NCI-H460 (cell line): ENCODE measurements around the gene TTC23. TPM values are rescaled to one million over a fixed set of nuclear protein-coding genes. Genes with fewer than 3 reads are reported as not detected.

Experiments used
- DNase-seq: peaks from one replicate; pipeline ENCODE4 v3.0.0-alpha.2; 2016; ENCODE audit warnings: low read depth; ENCODE audit errors: extremely low read depth
- total RNA-seq: library from RNA; depleted of rRNA; stranded (reverse); fragments of >200 nt; shearing (Covaris generic); gene quantifications from 2 replicates; pipeline ENCODE4 v1.2.3, GENCODE V29; 2014

Gene TTC23
- total RNA-seq, 1 experiment from 2014 or later: 15.3 TPM

DNA sequence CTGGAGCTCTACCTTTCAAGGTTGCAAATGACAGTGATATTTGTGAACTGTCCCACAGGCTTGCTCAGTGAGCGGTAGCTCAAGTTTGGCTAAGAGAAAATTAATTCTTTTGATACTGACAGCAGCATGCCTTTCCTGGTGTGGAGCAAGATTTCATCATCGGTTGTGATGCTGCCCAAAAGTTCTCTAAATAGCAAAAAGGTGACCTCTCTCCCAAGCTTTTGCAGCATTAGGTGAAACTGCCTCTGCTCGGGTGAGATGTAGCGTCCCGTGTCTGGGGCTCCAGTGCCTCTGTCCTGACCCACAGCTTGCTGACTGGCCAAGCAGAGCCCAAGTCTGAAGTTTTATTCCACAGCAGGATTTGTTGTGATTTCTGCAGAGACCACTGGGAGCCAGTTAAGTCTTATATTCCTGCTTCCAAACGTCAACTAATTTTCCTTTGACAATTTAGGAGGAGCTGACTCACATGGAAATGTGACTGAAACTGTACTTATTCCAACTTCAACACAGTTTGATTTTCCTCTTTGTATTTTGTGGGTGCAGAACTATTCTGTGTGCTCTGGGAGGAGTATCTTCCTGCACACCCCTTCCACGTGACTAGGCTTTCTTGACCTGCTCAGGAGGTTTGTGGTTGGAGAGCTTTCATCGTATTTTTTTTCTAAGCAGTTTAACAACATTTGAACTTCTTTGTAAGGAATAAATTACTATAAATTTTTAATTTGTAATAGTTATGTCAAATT is 138.6 kb downstream of the TTC23 start:
- no peak for DNase-seq

- no peak for DNase-seq
Observed at GRCh38 chr15:99110093-99110492, 139.3 kb downstream of the TTC23 start.

DNA sequence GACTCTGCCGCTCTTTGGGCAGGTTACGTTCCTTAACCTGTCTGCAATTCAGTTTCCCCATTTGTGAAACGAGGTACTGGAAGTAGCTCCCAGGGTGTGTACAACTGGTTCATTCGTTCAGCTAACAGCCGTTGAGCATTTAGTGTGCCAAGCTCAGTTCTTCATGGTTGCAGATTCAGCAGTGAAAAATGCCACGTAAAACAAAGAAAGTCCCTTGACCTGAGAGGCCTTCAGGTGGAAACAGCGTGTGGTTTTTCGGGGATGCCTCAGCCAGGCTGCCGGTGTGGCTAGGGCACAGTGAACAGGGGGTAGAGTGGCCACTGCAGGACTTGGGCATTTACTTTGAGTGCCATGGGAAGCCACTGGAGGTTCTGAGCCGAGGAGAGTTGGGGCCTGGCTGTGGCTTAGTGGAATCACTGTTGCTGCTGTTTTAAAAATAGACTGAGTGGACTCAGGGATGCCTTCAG is 139.8 kb downstream of the TTC23 start:
- DNase-seq: no peak

DNA sequence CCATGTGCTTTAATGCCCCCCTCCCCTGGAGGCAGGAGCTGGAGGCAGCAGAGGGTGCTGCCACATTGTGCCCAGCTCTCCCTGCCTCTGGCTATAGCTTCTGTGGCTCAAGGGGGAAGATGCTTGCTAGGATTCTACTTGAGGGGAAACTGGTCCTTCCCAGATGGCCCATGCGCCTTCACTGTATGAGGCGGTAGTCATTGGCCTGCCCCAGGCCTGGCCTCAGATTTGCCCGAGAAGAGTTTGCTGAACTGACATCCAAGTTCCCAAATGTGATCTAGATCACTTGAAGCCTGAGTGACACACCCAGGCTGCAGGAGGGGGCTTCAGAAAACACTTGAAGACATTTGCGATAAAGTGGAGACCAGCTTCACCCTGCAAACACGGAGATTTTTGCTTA is 140.4 kb downstream of the TTC23 start:
- DNase-seq: no peak

DNA sequence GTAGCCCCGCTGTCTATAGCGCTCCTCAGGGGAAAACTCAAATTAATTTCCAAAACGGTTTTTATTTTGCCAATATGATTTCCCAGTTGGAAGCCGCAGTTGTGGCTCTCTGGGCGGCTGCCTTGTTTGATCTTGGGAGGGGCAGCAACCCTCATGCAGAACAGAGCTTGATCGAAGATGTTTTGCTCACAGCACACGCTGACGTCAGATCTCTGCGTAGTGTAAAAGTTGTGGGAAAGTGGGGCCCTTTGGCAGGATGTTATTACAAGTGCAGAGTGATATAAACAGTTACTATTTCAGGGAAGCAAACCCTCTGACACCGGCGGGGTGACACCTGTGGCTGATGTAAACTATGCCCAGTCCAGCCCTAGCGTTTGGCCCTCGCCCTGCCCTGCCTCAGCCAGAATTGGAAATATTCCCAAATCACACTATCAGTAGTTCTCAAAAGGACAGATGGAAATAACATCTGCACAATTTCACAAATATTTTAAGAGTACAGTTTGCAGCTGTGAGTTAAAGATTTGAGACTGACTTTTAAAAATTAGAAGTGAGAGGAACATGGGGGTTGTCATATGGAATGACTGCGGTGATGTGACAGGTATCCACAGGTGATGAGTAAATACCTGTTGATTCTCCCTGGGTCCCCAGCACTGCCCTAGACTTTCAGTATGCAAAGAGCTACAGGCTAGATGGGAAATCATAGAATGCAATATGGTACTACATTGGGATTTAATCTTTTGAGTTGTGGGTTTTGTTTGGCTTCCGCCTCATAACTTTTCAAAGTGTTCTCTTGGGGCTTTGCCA is 142.8 kb downstream of the TTC23 start:
- DNase-seq: no peak

DNA sequence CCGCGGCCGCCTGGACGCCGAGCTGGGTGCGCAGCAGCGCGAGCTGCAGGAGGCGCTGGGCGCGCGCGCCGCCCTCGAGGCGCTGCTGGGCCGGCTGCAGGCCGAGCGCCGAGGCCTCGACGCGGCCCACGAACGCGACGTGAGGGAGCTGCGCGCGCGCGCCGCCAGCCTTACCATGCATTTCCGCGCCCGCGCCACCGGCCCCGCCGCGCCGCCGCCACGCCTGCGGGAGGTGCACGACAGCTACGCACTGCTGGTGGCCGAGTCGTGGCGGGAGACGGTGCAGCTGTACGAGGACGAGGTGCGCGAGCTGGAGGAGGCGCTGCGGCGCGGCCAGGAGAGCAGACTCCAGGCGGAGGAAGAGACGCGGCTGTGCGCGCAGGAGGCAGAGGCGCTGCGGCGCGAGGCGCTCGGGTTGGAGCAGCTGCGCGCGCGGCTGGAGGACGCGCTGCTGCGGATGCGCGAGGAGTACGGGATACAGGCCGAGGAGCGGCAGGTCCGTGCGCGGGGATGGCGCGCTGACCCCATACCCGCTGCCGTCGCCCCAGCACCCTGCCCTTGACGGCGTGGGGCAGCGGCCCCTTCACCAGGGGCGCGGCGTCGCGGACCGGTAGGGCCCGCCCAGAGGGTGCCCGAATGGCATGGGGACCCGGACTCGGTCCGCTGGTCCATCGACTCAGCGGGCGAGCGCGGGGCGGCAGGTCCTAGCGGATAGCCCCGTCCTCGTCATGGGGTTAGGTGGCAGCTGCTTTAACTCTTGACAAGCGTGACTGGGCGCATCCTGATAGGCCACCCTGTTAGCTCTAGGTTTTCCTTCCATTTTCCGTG is 143.7 kb downstream of the TTC23 start:
- peak; percentile 33 for DNase-seq

DNA sequence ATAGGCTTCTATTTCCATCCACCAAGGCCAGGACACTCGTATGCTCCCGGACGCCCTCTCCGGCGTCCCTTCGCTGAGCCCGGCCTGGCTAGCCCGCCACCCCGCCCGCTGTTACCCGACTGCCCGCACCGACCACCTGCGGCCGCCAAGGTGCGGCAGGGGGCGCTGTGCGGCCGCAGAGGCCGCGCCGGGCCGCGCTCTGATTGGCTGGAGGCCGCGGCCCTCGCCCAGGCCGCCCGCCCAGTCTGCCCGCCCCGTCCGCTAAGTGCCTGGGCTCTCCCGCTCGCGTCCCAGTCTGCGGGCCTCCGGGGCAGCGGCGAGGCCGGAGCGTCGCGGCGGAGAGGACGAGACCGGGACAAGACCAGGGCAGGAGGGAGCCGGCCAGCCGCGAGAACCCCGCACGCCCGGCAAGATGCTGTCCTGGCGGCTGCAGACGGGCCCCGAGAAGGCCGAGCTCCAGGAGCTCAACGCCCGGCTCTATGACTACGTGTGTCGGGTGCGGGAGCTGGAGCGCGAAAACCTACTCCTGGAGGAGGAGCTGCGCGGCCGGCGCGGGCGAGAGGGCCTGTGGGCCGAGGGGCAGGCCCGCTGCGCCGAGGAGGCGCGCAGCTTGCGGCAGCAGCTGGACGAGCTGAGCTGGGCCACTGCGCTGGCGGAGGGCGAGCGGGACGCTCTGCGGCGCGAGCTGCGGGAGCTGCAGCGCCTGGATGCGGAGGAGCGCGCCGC is 144.4 kb downstream of the TTC23 start, which contains the start of gene SYNM:
TSS of gene SYNM (plus strand) at position 293 of the 726 bp plus-strand sequence. CDS start at position 413, 120 bp downstream.
- peak; percentile 85 for DNase-seq

- DNase-seq: no peak
Observed at GRCh38 chr15:99103279-99103678, 146.1 kb downstream of the TTC23 start.

DNA sequence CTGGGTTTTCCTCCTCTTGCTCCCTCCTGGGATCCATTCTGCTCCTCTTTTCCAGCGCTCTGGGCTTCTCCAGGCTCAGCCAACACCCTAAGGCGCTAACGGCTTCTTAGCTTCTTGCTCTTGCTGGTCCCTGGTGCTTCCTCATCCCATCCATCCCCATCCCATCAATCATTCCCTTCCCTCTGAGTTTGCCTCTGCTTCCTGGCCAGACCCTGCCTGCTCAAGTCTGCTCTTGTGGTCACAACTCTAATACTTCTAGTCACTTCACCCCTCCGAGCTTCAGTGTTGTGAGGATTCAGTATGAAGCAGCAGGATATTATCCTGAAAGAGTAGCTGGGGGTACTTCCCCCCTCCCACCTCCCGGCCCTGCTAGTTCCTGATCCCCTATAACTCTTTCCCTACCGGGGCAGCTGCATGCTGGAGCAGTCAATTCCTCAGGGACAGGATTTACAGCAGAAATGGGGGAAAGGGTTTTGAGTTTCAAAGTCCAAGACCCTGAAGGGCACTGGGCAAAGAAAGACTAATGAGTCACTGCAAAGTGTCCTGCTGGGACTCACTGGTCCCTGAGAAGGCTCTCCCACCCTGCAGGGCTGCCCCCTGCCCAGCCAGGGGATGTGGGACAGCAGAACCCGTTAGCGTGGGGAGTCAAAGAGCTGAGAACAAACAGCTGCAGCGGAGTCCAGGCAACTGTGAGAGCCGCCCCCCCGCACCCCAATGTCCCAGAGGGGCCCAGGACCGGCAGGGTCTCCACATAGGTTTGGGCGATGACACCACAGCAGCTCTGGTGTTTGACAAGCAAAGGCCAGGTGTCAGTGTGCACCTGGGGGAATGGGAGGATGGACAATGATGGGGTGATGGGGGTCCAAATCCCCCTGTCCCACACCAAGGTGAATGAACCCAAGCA is 146.8 kb downstream of the TTC23 start:
- DNase-seq: no peak

DNA sequence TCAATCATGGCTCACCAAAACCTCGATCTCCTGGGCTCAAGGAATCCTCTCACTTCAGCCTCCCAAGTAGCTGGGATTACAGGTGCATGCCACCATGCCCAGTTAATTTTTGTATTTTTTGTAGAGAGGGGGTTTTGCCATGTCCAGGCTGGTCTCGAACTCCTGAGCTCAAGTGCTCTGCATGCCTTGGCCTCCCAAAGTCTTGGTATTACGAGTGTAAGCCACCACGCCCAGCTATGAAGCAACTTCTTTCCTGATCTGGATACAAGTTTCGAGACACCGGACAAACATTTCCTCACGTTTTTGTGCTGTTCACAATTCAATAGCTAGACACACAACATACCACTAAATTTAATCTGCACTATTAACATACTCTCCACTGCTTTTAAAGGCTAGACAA is 147.9 kb downstream of the TTC23 start:
- DNase-seq: no peak

DNA sequence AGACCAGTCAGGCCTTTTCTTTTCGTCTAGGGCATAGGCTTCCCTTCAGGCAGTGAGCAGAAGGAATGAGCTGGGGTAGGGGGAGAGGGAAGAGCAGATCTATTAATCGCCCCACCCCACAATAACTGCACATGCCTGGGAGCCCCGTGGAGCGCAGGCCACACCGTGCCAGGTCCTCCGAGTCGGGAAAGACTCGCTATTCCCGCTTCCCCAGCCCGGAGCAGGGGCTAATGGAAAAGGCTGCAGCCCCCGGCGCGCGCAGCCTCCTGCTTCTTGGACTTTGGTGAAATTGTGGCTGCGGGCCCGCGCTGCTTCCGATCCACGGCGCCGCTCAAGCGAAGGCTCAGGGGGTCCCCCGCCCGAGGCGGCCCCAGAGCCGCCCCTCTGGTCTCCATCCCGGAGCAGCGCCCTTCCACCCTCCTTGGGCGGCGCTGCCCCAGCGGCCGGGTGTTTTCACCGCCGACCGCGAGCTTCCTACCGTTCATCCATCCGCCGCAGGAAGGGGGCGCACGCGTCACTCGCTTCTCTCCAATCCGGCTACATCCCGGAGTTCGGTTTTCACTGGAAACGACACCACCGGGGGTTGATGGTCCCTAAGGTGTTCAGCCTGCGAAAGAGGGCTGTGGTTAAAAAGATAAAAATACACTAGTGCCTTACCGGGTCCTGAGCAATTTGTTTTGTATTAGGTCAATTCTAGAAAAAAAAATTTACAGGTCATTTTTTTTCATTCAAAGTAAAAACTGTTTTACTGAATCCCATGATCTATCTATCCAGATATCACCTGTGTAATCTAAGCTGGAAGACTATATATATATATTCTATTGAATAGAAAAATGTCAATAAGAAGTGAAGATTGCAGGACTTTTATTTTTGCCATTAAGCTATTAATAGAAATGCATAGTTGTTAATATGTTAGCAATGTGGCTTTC is 148.9 kb downstream of the TTC23 start:
- DNase-seq: peak; percentile 59

DNA sequence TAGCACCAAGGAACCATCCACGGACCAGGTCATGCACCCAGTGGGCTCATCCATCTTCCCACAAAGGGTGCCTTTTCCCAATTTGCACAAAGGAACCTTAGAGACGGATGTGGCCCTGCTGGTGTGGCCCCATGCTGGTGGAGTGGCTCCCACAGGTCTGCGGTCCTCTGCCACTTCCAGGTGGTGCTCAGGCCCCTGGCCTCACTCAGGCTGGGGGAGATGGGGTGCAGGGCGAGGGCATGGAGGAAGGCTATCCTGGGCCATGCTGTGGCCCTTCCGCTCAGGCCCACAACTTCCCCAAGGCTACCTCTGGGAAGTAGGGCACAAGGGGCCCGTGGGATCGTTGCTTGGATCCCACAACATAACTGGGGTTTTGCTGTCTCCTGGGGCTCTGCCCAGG is 149.7 kb downstream of the TTC23 start:
- DNase-seq: no peak

- DNase-seq: no peak
Observed at GRCh38 chr15:99098991-99099390, 150.4 kb downstream of the TTC23 start.

GRCh38 chr15:99098426-99098825 is 151.0 kb downstream of the TTC23 start:
- no peak for DNase-seq

- no peak for DNase-seq
Observed at GRCh38 chr15:99097441-99098410, 151.7 kb downstream of the TTC23 start.

- DNase-seq: no peak
Observed at GRCh38 chr15:99096894-99097426, 152.4 kb downstream of the TTC23 start.
